Neural cell (in vitro differentiated cells): ENCODE results near the gene UBAP1L.

ENCODE experiments used
- TAF1 ChIP-seq: IDR thresholded peaks from 2 replicates; pipeline ENCODE4 v1.6.1; 2012; ENCODE audit warnings: low read depth
- TF ChIP-seq, protein P1 (sequence below): fragments of 450-650 bp; IDR thresholded peaks from 2 replicates; pipeline ENCODE4 v1.5.1; 2014; ENCODE audit warnings: antibody characterized with exemption, mild to moderate bottlenecking, moderate library complexity; ENCODE audit not compliant: poor library complexity, severe bottlenecking

DNA sequence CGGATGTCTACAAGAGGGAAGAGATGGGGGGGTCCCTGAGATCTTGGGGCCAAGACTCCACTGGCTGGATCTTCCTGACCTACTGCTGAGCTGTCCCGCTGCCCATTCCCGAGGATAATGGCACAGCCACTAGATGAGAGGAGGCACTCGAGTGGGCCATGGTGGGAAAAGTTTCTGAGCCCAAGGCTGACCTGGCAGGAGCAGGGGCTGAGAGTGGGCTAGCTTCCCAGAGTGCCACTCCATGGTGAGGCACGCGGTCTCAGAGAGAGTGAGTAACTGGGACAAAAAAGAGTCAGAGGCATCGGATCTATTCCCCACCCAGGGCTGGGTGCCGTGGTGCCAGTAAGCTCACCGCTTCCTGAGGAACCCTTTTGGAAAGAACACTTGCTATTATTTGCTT is 58.9 kb downstream of the UBAP1L start:
- no peak for TF ChIP-seq TAF1
- TF ChIP-seq, protein P1, sequence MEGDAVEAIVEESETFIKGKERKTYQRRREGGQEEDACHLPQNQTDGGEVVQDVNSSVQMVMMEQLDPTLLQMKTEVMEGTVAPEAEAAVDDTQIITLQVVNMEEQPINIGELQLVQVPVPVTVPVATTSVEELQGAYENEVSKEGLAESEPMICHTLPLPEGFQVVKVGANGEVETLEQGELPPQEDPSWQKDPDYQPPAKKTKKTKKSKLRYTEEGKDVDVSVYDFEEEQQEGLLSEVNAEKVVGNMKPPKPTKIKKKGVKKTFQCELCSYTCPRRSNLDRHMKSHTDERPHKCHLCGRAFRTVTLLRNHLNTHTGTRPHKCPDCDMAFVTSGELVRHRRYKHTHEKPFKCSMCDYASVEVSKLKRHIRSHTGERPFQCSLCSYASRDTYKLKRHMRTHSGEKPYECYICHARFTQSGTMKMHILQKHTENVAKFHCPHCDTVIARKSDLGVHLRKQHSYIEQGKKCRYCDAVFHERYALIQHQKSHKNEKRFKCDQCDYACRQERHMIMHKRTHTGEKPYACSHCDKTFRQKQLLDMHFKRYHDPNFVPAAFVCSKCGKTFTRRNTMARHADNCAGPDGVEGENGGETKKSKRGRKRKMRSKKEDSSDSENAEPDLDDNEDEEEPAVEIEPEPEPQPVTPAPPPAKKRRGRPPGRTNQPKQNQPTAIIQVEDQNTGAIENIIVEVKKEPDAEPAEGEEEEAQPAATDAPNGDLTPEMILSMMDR: no peak
